Activated CD4-positive, CD25-positive, alpha-beta regulatory T cell treated with anti-CD3 and anti-CD28 coated beads, Interleukin-2, amount 50 U/mL, for 72 hours (primary cell): ENCODE data around the gene OPCML.

Source experiments
- DNase-seq: peaks from one replicate; pipeline ENCODE4 v3.0.0; 2021

The OPCML gene

GRCh38 chr11:132866783-132867545 is 665.3 kb downstream of the OPCML start:
- DNase-seq = no peak

- no peak for DNase-seq
Measured at GRCh38 chr11:132865623-132866022, 666.7 kb downstream of the OPCML start.

GRCh38 chr11:132864811-132865576 is 667.3 kb downstream of the OPCML start:
- no peak for DNase-seq

- no peak for DNase-seq
Measured at GRCh38 chr11:132862933-132863332, 669.4 kb downstream of the OPCML start.

- no peak for DNase-seq
Measured at GRCh38 chr11:132862137-132862536, 670.2 kb downstream of the OPCML start.

- DNase-seq = no peak
Measured at GRCh38 chr11:132859306-132859705, 673.0 kb downstream of the OPCML start.

GRCh38 chr11:132858223-132858622 is 674.1 kb downstream of the OPCML start:
- no peak for DNase-seq

GRCh38 chr11:132856032-132856431 is 676.3 kb downstream of the OPCML start:
- DNase-seq = no peak

GRCh38 chr11:132855516-132855915 is 676.8 kb downstream of the OPCML start:
- no peak for DNase-seq

GRCh38 chr11:132853886-132854285 is 678.4 kb downstream of the OPCML start:
- no peak for DNase-seq

- DNase-seq = no peak
Measured at GRCh38 chr11:132852361-132852760, 679.9 kb downstream of the OPCML start.

- DNase-seq = no peak
Measured at GRCh38 chr11:132851247-132851646, 681.1 kb downstream of the OPCML start.

GRCh38 chr11:132850266-132850665 is 682.0 kb downstream of the OPCML start:
- no peak for DNase-seq

GRCh38 chr11:132848336-132848735 is 684.0 kb downstream of the OPCML start:
- no peak for DNase-seq

GRCh38 chr11:132846075-132846474 is 686.2 kb downstream of the OPCML start:
- no peak for DNase-seq

GRCh38 chr11:132844956-132845696 is 687.2 kb downstream of the OPCML start:
- no peak for DNase-seq

GRCh38 chr11:132840660-132841059 is 691.6 kb downstream of the OPCML start:
- DNase-seq = no peak

GRCh38 chr11:132840191-132840590 is 692.1 kb downstream of the OPCML start:
- DNase-seq = no peak

GRCh38 chr11:132839236-132839945 is 692.9 kb downstream of the OPCML start:
- DNase-seq = no peak

GRCh38 chr11:132838627-132839026 is 693.7 kb downstream of the OPCML start:
- DNase-seq = no peak

- no peak for DNase-seq
Measured at GRCh38 chr11:132831272-132831671, 701.0 kb downstream of the OPCML start.

- no peak for DNase-seq
Measured at GRCh38 chr11:132824642-132825041, 707.7 kb downstream of the OPCML start.

GRCh38 chr11:132822276-132822675 is 710.0 kb downstream of the OPCML start:
- DNase-seq = no peak
